Colonic mucosa (tissue), 4 donors: Measurements from ENCODE around the gene UBE2B. TPM values are rescaled to one million over a fixed set of nuclear protein-coding genes. Genes with fewer than 3 reads are reported as not detected.
"Not testable (repeated sequence)": the region's sequence is repeated elsewhere in the genome, so short reads cannot be mapped to it uniquely, and the experiment has no call there.

Source experiments
- DNase-seq: peaks from one replicate; pipeline ENCODE4 v3.0.0-alpha.2; 2020
- H3K27ac ChIP-seq: fragments of 200-600 bp; one replicate; pipeline ENCODE4 v1.8.0; 2021
- H3K27me3 ChIP-seq: fragments of 200-600 bp; one replicate; pipeline ENCODE4 v1.8.0; 2021
- H3K36me3 ChIP-seq: fragments of 200-600 bp; one replicate; pipeline ENCODE4 v1.8.0; 2021
- H3K4me1 ChIP-seq: fragments of 200-600 bp; one replicate; pipeline ENCODE4 v1.8.0; 2021; ENCODE audit warnings: mild to moderate bottlenecking
- H3K4me3 ChIP-seq: fragments of 200-600 bp; one replicate; pipeline ENCODE4 v1.8.0; 2021
- H3K9ac ChIP-seq, 2 donors: one replicate each; pipeline ENCODE4 v1.7.0; 2013; ENCODE audit warnings: control low read depth in 2 of 2, low read depth in 2 of 2, low read length in 2 of 2
- H3K9me3 ChIP-seq: fragments of 200-600 bp; one replicate; pipeline ENCODE4 v1.8.0; 2021
- intact Hi-C: fragments of 100-400 bp; cut with DNase I; formaldehyde crosslinking; loops from one replicate; pipeline ENCODE4 v1.14.1; 2022
- total RNA-seq, 2 donors: library from RNA; stranded (reverse); fragmentation: NEBNext Ultra II Directional in 1 of 2; extraction: Animal tissue kit (Norgen Biotek cat#: 25700) in 1 of 2; gene quantifications; one replicate each; pipeline ENCODE4 v1.2.1, GENCODE V29; 2021
- TF ChIP-seq, protein P1 (sequence below): fragments of 200-600 bp; IDR thresholded peaks from one replicate; pipeline ENCODE4 v1.8.0; 2022; ENCODE audit warnings: antibody characterized with exemption, mild to moderate bottlenecking
- donor health status: healthy.
- donor health status: DM: no; HTN: no; CAD: no.
- donor health status: DM: no; HTN: no; CAD: no.

UBE2B gene
- total RNA-seq, 2 donors from 2014 or later: 55.2 to 128 TPM

DNA sequence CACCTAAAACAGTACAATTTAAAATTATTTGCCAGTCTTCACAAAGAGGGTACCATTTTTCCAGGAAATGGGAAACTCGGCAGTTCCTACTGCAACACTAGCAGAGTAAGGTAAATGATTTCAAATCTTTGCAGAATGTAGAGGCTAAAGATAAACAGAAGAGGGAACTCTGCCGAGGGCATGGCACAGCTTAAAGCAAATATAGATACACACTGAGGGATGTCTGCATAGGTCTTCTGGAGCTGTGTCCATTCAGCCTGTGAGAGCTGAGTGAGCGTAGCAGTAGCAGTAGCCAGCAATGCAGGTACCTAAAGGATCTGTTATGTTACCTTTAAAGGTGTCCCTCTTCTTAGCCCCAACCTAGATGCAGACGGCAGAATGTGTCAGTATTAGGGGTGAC lies 21.9 kb upstream of the UBE2B start:
- intact Hi-C loops: no loop called here
- no peak overlapping the region for H3K9ac ChIP-seq
- H3K36me3 ChIP-seq: no peaks in the 10 kb centered on the region
- no peak overlapping the region for H3K4me3 ChIP-seq
- H3K27me3 ChIP-seq: no peaks in the 10 kb centered on the region
- DNase-seq: no peak
- no peak overlapping the region for H3K27ac ChIP-seq
- H3K4me1 ChIP-seq: no peaks in the 10 kb centered on the region
- no peaks in the 10 kb centered on the region for H3K9me3 ChIP-seq
- TF ChIP-seq, protein P1, sequence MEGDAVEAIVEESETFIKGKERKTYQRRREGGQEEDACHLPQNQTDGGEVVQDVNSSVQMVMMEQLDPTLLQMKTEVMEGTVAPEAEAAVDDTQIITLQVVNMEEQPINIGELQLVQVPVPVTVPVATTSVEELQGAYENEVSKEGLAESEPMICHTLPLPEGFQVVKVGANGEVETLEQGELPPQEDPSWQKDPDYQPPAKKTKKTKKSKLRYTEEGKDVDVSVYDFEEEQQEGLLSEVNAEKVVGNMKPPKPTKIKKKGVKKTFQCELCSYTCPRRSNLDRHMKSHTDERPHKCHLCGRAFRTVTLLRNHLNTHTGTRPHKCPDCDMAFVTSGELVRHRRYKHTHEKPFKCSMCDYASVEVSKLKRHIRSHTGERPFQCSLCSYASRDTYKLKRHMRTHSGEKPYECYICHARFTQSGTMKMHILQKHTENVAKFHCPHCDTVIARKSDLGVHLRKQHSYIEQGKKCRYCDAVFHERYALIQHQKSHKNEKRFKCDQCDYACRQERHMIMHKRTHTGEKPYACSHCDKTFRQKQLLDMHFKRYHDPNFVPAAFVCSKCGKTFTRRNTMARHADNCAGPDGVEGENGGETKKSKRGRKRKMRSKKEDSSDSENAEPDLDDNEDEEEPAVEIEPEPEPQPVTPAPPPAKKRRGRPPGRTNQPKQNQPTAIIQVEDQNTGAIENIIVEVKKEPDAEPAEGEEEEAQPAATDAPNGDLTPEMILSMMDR: no peak

- intact Hi-C loops: no loop called here
- H3K27ac ChIP-seq: no peak overlapping the region
- H3K36me3 ChIP-seq: no peaks in the 10 kb centered on the region
- TF ChIP-seq, protein P1: no peak
- H3K4me1 ChIP-seq: no peaks in the 10 kb centered on the region
- H3K4me3 ChIP-seq: no peak overlapping the region
- no peaks in the 10 kb centered on the region for H3K9me3 ChIP-seq
- H3K9ac ChIP-seq: no peak overlapping the region
- no peak for DNase-seq
- H3K27me3 ChIP-seq: no peaks in the 10 kb centered on the region
Observed at GRCh38 chr5:134355681-134356080, 15.7 kb upstream of the UBE2B start.

GRCh38 chr5:134365604-134366003 lies 5.8 kb upstream of the UBE2B start:
- no peaks in the 10 kb centered on the region for H3K27me3 ChIP-seq
- DNase-seq: no peak
- no peaks in the 10 kb centered on the region for H3K9me3 ChIP-seq
- no peaks in the 10 kb centered on the region for H3K36me3 ChIP-seq
- H3K27ac ChIP-seq: no peak overlapping the region
- no peaks in the 10 kb centered on the region for H3K4me1 ChIP-seq
- TF ChIP-seq, protein P1: no peak
- H3K9ac ChIP-seq: no peak overlapping the region
- no peak overlapping the region for H3K4me3 ChIP-seq
- intact Hi-C loops: loop anchor here (10.0 kb wide), 1 partner anchor 61 kb away; no protein-coding TSS in a partner anchor

- peak overlapping the region; percentile 75 for H3K4me3 ChIP-seq
- peak overlapping the region; percentile 99 for H3K27ac ChIP-seq
- DNase-seq: no peak
- H3K4me1 ChIP-seq: peaks cover 3% of the 10 kb centered on the region
- H3K27me3 ChIP-seq: no peaks in the 10 kb centered on the region
- TF ChIP-seq, protein P1: no peak
- no peaks in the 10 kb centered on the region for H3K9me3 ChIP-seq
- H3K9ac ChIP-seq: peak overlapping the region; percentile 38 to 99
- intact Hi-C loops: loop anchor here (10.0 kb wide), 1 partner anchor 154 kb away; the partner anchor contains the start of gene JADE2
- no peaks in the 10 kb centered on the region for H3K36me3 ChIP-seq
Observed at GRCh38 chr5:134370311-134370870, 978 bp upstream of the UBE2B start.

- intact Hi-C loops: loop anchor here (10.0 kb wide), 1 partner anchor 153 kb away; the partner anchor contains the start of gene JADE2
- H3K4me1 ChIP-seq: peaks cover 3% of the 10 kb centered on the region
- TF ChIP-seq, protein P1: no peak
Observed at GRCh38 chr5:134371834-134372340, 518 bp downstream of the UBE2B start.

GRCh38 chr5:134373633-134374032 lies 2.3 kb downstream of the UBE2B start:
- H3K9me3 ChIP-seq, H3K36me3 ChIP-seq, H3K27me3 ChIP-seq, DNase-seq, H3K9ac ChIP-seq, H3K4me1 ChIP-seq, H3K27ac ChIP-seq, H3K4me3 ChIP-seq: not testable (repeated sequence)
- intact Hi-C loops: loop anchor here (10.0 kb wide), 1 partner anchor 151 kb away; the partner anchor contains the start of gene JADE2

More at GRCh38 chr5:134371834-134372340, 518 bp downstream of the UBE2B start:
- H3K4me3 ChIP-seq: peak overlapping the region; percentile 75
- H3K27ac ChIP-seq: peak overlapping the region; percentile 99
- H3K9me3 ChIP-seq: no peaks in the 10 kb centered on the region
- peak overlapping the region; percentile 99 to 100 for H3K9ac ChIP-seq
- no peaks in the 10 kb centered on the region for H3K36me3 ChIP-seq
- no peaks in the 10 kb centered on the region for H3K27me3 ChIP-seq
- peak; percentile 77 for DNase-seq
